ENCODE measurements around the gene RPTOR. TPM values are rescaled to one million over a fixed set of nuclear protein-coding genes. Genes with fewer than 3 reads are reported as not detected.

Gene RPTOR
- total RNA-seq, 4 donors from 2014 or later, result 18.7 to 35.4 (median 21.0) TPM

- no peak for TF ChIP-seq CTCF (IDR thresholded peaks at IDR 0.05; ENCODE audit: low read depth)
Observed at GRCh38 chr17:80844418-80844990, 299.9 kb downstream of the RPTOR start.

- no peak for TF ChIP-seq CTCF (IDR thresholded peaks at IDR 0.05; ENCODE audit: low read depth)
Observed at GRCh38 chr17:80845069-80845862, 300.6 kb downstream of the RPTOR start.

- no peak for TF ChIP-seq CTCF (IDR thresholded peaks at IDR 0.05; ENCODE audit: low read depth)
Observed at GRCh38 chr17:80845863-80846671, 301.4 kb downstream of the RPTOR start.

- no peak for TF ChIP-seq CTCF (IDR thresholded peaks at IDR 0.05; ENCODE audit: low read depth)
Observed at GRCh38 chr17:80846932-80847331, 302.3 kb downstream of the RPTOR start.

GRCh38 chr17:80847496-80848230 lies 303.0 kb downstream of the RPTOR start:
- no peak for TF ChIP-seq CTCF (IDR thresholded peaks at IDR 0.05; ENCODE audit: low read depth)

- TF ChIP-seq CTCF (IDR thresholded peaks at IDR 0.05; ENCODE audit: low read depth), result no peak
Observed at GRCh38 chr17:80848449-80849102, 303.9 kb downstream of the RPTOR start.
